ENCODE results near the gene KCP. TPM values are rescaled to one million over a fixed set of nuclear protein-coding genes. Genes with fewer than 3 reads are reported as not detected.

The KCP gene
- total and polyA plus RNA-seq, 10 of the 15 experiments (the other 5 are each of a cell fraction or from before 2014, with no cell fraction given): 0.05 to 7.8 (median 2.5) TPM

DNA sequence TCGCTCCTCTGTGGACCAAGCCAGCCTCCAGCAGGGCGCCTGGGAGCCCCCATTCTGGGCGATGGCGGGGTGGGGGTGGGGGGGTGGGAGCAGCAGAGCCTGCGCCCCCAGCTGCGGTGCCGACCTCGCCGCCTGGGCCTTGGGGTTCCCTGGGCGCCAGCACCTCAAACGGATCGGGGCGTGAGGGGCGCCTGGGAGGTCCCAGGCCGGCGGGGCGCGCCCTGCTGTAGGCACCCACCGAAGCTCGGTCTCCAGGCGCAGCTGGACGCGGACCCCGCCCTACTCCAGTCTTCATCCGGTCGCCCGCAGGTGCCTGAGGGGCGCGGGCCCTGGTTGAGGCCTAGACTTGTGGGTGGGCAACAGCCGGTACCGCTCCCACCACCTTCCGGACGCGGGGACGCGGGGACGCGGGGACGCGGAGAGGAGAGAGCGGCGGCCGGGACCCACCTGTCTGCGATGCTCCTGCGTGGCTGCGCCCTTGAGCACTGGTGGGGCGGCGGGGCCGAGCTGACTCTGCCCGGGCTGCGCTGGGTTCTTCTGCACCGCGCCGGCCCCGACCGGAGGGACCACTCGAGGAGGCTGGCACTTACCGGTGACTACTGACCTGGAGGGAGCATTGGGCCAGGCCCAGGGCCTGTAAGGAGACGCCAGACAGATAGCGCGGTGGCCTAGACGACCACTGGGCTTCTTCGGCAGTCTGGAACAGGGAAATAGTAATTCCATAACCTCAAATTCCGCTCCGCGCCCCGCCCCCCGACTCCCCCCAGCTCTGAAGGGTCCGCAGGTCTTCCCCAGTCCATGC is 5.5 kb upstream of the KCP start:
- TF ChIP-seq RFX5 (IDR thresholded peaks at IDR 0.05; ENCODE audit: low read depth, low read length) (no peak), ZBED1 (IDR thresholded peaks at IDR 0.05; ENCODE audit: borderline replicate concordance) (no peak), ATF7 (IDR thresholded peaks at IDR 0.05; ENCODE audit: low read depth) (no peak), SIN3A (IDR thresholded peaks at IDR 0.05; ENCODE audit: low read depth, low read length) (no peak), POLR2A (IDR thresholded peaks at IDR 0.05; ENCODE audit: low read depth, low read length) (no peak), SREBF1 (IDR thresholded peaks at IDR 0.05; ENCODE audit: low read length) (no peak), NBN (IDR thresholded peaks at IDR 0.05) (no peak), SP1 (IDR thresholded peaks at IDR 0.05; ENCODE audit: low read depth, low read length) (no peak), SREBF2 (IDR thresholded peaks at IDR 0.05; ENCODE audit: low read length) (no peak), TCF12 (IDR thresholded peaks at IDR 0.05; ENCODE audit: low read depth, low read length) (no peak), ATF2 (IDR thresholded peaks at IDR 0.05; ENCODE audit: low read length) (no peak), HDAC6 (IDR thresholded peaks at IDR 0.05; ENCODE audit: unreplicated experiment) (no peak)
- TF ChIP-seq, protein P1, sequence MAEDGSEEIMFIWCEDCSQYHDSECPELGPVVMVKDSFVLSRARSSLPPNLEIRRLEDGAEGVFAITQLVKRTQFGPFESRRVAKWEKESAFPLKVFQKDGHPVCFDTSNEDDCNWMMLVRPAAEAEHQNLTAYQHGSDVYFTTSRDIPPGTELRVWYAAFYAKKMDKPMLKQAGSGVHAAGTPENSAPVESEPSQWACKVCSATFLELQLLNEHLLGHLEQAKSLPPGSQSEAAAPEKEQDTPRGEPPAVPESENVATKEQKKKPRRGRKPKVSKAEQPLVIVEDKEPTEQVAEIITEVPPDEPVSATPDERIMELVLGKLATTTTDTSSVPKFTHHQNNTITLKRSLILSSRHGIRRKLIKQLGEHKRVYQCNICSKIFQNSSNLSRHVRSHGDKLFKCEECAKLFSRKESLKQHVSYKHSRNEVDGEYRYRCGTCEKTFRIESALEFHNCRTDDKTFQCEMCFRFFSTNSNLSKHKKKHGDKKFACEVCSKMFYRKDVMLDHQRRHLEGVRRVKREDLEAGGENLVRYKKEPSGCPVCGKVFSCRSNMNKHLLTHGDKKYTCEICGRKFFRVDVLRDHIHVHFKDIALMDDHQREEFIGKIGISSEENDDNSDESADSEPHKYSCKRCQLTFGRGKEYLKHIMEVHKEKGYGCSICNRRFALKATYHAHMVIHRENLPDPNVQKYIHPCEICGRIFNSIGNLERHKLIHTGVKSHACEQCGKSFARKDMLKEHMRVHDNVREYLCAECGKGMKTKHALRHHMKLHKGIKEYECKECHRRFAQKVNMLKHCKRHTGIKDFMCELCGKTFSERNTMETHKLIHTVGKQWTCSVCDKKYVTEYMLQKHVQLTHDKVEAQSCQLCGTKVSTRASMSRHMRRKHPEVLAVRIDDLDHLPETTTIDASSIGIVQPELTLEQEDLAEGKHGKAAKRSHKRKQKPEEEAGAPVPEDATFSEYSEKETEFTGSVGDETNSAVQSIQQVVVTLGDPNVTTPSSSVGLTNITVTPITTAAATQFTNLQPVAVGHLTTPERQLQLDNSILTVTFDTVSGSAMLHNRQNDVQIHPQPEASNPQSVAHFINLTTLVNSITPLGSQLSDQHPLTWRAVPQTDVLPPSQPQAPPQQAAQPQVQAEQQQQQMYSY (CRISPR knock-in tag; IDR thresholded peaks at IDR 0.05): no peak
- TF ChIP-seq, protein P2, sequence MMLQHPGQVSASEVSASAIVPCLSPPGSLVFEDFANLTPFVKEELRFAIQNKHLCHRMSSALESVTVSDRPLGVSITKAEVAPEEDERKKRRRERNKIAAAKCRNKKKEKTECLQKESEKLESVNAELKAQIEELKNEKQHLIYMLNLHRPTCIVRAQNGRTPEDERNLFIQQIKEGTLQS (IDR thresholded peaks at IDR 0.05; ENCODE audit: borderline replicate concordance, extremely low read depth, low read depth, low read length): no peak
- TF ChIP-seq, protein P3, sequence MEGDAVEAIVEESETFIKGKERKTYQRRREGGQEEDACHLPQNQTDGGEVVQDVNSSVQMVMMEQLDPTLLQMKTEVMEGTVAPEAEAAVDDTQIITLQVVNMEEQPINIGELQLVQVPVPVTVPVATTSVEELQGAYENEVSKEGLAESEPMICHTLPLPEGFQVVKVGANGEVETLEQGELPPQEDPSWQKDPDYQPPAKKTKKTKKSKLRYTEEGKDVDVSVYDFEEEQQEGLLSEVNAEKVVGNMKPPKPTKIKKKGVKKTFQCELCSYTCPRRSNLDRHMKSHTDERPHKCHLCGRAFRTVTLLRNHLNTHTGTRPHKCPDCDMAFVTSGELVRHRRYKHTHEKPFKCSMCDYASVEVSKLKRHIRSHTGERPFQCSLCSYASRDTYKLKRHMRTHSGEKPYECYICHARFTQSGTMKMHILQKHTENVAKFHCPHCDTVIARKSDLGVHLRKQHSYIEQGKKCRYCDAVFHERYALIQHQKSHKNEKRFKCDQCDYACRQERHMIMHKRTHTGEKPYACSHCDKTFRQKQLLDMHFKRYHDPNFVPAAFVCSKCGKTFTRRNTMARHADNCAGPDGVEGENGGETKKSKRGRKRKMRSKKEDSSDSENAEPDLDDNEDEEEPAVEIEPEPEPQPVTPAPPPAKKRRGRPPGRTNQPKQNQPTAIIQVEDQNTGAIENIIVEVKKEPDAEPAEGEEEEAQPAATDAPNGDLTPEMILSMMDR (IDR thresholded peaks at IDR 0.05 in 2 of 3, conservative IDR thresholded peaks at IDR 0.05 in 1 of 3; ENCODE audit: control insufficient read depth in 2 of 3, extremely low read depth in 1 of 3, insufficient read depth in 1 of 3, low read depth in 3 of 3, low read length in 3 of 3): no peak
- H3K27ac ChIP-seq (ENCODE audit: control insufficient read depth, insufficient read depth): no peak overlapping the region
- no peak for FAIRE-seq
- H3K79me2 ChIP-seq (ENCODE audit: control insufficient read depth, insufficient read depth, low read length): no peaks in the 10 kb centered on the region
- no peak overlapping the region for H3K9ac ChIP-seq (ENCODE audit: control insufficient read depth, insufficient read depth, low read length)
- intact Hi-C loops (cut with micrococcal nuclease; ENCODE audit: unreplicated experiment) (no loop called here), in situ Hi-C loops (cut with MboI) (no loop called here)
- no peak overlapping the region for H2AFZ ChIP-seq (ENCODE audit: control insufficient read depth, low read depth, low read length)
- no peak for DNase-seq (ENCODE audit: low read depth, low spot score)
- no peaks in the 10 kb centered on the region for H3K36me3 ChIP-seq (ENCODE audit: control insufficient read depth in 2 of 2, insufficient read depth in 2 of 2, low read length in 1 of 2)
- no peaks in the 10 kb centered on the region for H3K9me3 ChIP-seq (replicated peaks; ENCODE audit: control insufficient read depth, insufficient read depth, low read length)
- BruUV-seq (replicated peaks): no TSS peak
- SMC1A ChIA-PET (ENCODE audit: uncharacterized antibody, unreplicated experiment): interaction anchor here (0.9 kb wide), 1 partner anchor 29 kb away, joined by 3 read pairs; no protein-coding TSS in a partner anchor
- RAD21 ChIA-PET (ENCODE audit: unreplicated experiment): no interaction called here
- no peak overlapping the region for H3K4me2 ChIP-seq (ENCODE audit: control insufficient read depth, insufficient read depth)
- H3K4me1 ChIP-seq (ENCODE audit: control insufficient read depth, insufficient read depth, low read length): peaks cover 18% of the 10 kb centered on the region
- no peak overlapping the region for H3K4me3 ChIP-seq
- POLR2A ChIA-PET: interaction anchor here (0.6 to 1.4 kb wide), 2 partner anchors 17 to 22 kb away, joined by 3 to 6 read pairs; no protein-coding TSS in a partner anchor
- no peaks in the 10 kb centered on the region for H3K27me3 ChIP-seq (replicated peaks in 1 of 2; ENCODE audit: control insufficient read depth in 2 of 2, insufficient read depth in 2 of 2, low read length in 1 of 2)
- ATAC-seq: no peak
- CTCF ChIA-PET: no interaction called here
- H4K20me1 ChIP-seq (ENCODE audit: control insufficient read depth, insufficient read depth): no peaks in the 10 kb centered on the region
- WGBS (ENCODE audit: insufficient coverage, insufficient replicate concordance, low lambda C conversion rate, missing lambda C conversion rate): 91% methylated on average over 60 of the region's 69 CpGs

All from GM12878 (cell line).